ENCODE measurements around the gene TENT4A. TPM values are rescaled to one million over a fixed set of nuclear protein-coding genes. Genes with fewer than 3 reads are reported as not detected.
A peak's percentile ranks its signal among the peaks of the same experiment; 100 is the strongest.

The TENT4A gene
- total and polyA plus RNA-seq, 2 of the 13 experiments (the other 11 are each of a cell fraction or from before 2014, with no cell fraction given) = 6.3 to 13.3 TPM

GRCh38 chr5:6712142-6712576, 1.1 kb upstream of the TENT4A start (continued):
- TF ChIP-seq ZBTB20 (CRISPR knock-in tag; IDR thresholded peaks at IDR 0.05; ENCODE audit: borderline replicate concordance, low read depth) (peak; percentile 33), ZSCAN21 (CRISPR knock-in tag; IDR thresholded peaks at IDR 0.05; ENCODE audit: borderline replicate concordance) (0 out of 2 replicates have a peak, but pooled peaks have one; percentile 3), ZNF276 (CRISPR knock-in tag; IDR thresholded peaks at IDR 0.05; ENCODE audit: low read depth) (0 out of 2 replicates have a peak, but pooled peaks have one; percentile 8), ZNF329 (CRISPR knock-in tag; IDR thresholded peaks at IDR 0.05; ENCODE audit: low read depth) (no peak; the same call in 1 of the 2 replicates), ZNF281 (CRISPR knock-in tag; IDR thresholded peaks at IDR 0.05; ENCODE audit: borderline replicate concordance) (no peak), GATAD2A (CRISPR knock-in tag; IDR thresholded peaks at IDR 0.05) (no peak), HDAC1 (CRISPR knock-in tag; IDR thresholded peaks at IDR 0.05) (no peak), ZNF235 (CRISPR knock-in tag; IDR thresholded peaks at IDR 0.05; ENCODE audit: borderline replicate concordance) (no peak), BORCS8-MEF2B (CRISPR knock-in tag; IDR thresholded peaks at IDR 0.05) (peak; percentile 37; the same call in 1 of the 2 replicates), ZFP1 (CRISPR knock-in tag; IDR thresholded peaks at IDR 0.05) (no peak), ZNF563 (CRISPR knock-in tag; IDR thresholded peaks at IDR 0.05) (no peak), PRPF4 (IDR thresholded peaks at IDR 0.05; ENCODE audit: low read depth, low read length, poor library complexity, severe bottlenecking) (no peak), KDM3A (CRISPR knock-in tag; IDR thresholded peaks at IDR 0.05; ENCODE audit: low read depth) (0 out of 2 replicates have a peak, but pooled peaks have one; percentile 34), HMGXB4 (CRISPR knock-in tag; IDR thresholded peaks at IDR 0.05; ENCODE audit: borderline replicate concordance in 1 of 2, low read depth in 1 of 2) (peak; percentile 15 to 75; a peak in 2 of 4 replicates), NONO (IDR thresholded peaks at IDR 0.05) (no peak), NONO (CRISPR knock-in tag; conservative IDR thresholded peaks at IDR 0.05) (peak; percentile 64), TIGD3 (CRISPR knock-in tag; IDR thresholded peaks at IDR 0.05; ENCODE audit: borderline replicate concordance) (peak; percentile 42; the same call in 1 of the 2 replicates), ZNF34 (CRISPR knock-in tag; IDR thresholded peaks at IDR 0.05; ENCODE audit: borderline replicate concordance) (0 out of 2 replicates have a peak, but pooled peaks have one; percentile 63), ARID2 (CRISPR knock-in tag; IDR thresholded peaks at IDR 0.05; ENCODE audit: borderline replicate concordance) (peak; percentile 44; the same call in 1 of the 2 replicates), ZNF414 (CRISPR knock-in tag; IDR thresholded peaks at IDR 0.05) (0 out of 2 replicates have a peak, but pooled peaks have one; percentile 70), ELF1 (CRISPR knock-in tag; IDR thresholded peaks at IDR 0.05) (no peak), ZNF792 (CRISPR knock-in tag; IDR thresholded peaks at IDR 0.05) (no peak)

Measured in HepG2 (cell line).